Fibroblast of gingiva (primary cell): ENCODE measurements around the gene PRSS56.

ENCODE experiments used
- DNase-seq: peaks from one replicate; pipeline ENCODE4 v3.0.0-alpha.2; 2011; ENCODE audit warnings: low read depth

PRSS56 gene

GRCh38 chr2:232486558-232487384 lies 33.4 kb upstream of the PRSS56 start:
- DNase-seq, result no peak

GRCh38 chr2:232487385-232488096 lies 32.6 kb upstream of the PRSS56 start, which contains the start of gene ECEL1:
ECEL1 (minus strand) TSS chr2:232487834; CDS start chr2:232486653, 1,181 bp downstream.
- DNase-seq, result no peak

- no peak for DNase-seq
Measured at GRCh38 chr2:232488097-232488711, 32.0 kb upstream of the PRSS56 start.

- DNase-seq, result no peak
Measured at GRCh38 chr2:232488721-232489300, 31.4 kb upstream of the PRSS56 start.

GRCh38 chr2:232489516-232490220 lies 30.5 kb upstream of the PRSS56 start:
- DNase-seq, result no peak

GRCh38 chr2:232490221-232491138 lies 29.7 kb upstream of the PRSS56 start:
- no peak for DNase-seq

GRCh38 chr2:232491139-232491780 lies 28.9 kb upstream of the PRSS56 start:
- DNase-seq, result no peak

GRCh38 chr2:232492236-232492848 lies 27.8 kb upstream of the PRSS56 start:
- DNase-seq, result no peak

GRCh38 chr2:232492963-232493700 lies 27.1 kb upstream of the PRSS56 start:
- DNase-seq, result no peak

- DNase-seq, result no peak
Measured at GRCh38 chr2:232493701-232494474, 26.3 kb upstream of the PRSS56 start.

GRCh38 chr2:232494542-232494941 lies 25.6 kb upstream of the PRSS56 start:
- no peak for DNase-seq

GRCh38 chr2:232495292-232495691 lies 24.9 kb upstream of the PRSS56 start:
- DNase-seq, result no peak

- no peak for DNase-seq
Measured at GRCh38 chr2:232496501-232497270, 23.5 kb upstream of the PRSS56 start.

GRCh38 chr2:232497348-232497747 lies 22.8 kb upstream of the PRSS56 start:
- DNase-seq, result no peak

GRCh38 chr2:232498452-232498851 lies 21.7 kb upstream of the PRSS56 start:
- no peak for DNase-seq

- no peak for DNase-seq
Measured at GRCh38 chr2:232501331-232501771, 18.8 kb upstream of the PRSS56 start.

GRCh38 chr2:232501794-232502390 lies 18.3 kb upstream of the PRSS56 start:
- no peak for DNase-seq
